Ishikawa (cell line): Measurements from ENCODE around the gene WIPF3.

Experiments used
- CEBPB ChIP-seq: IDR thresholded peaks from 2 replicates; pipeline ENCODE4 v1.6.1; 2012
- CREB1 ChIP-seq: IDR thresholded peaks from 2 replicates; pipeline ENCODE4 v1.6.1; 2012; ENCODE audit warnings: low read depth
- EGR1 ChIP-seq: IDR thresholded peaks from 2 replicates; pipeline ENCODE4 v1.6.1; 2012
- EP300 ChIP-seq: IDR thresholded peaks from 2 replicates; pipeline ENCODE4 v1.6.1; 2012; ENCODE audit warnings: borderline replicate concordance
- FOXM1 ChIP-seq: IDR thresholded peaks from 2 replicates; pipeline ENCODE4 v1.6.1; 2012; ENCODE audit warnings: low read depth, borderline replicate concordance
- NFIC ChIP-seq: IDR thresholded peaks from 2 replicates; pipeline ENCODE4 v1.6.1; 2012
- RAD21 ChIP-seq: IDR thresholded peaks from 2 replicates; pipeline ENCODE4 v1.6.1; 2012; ENCODE audit warnings: low read depth
- TAF1 ChIP-seq: IDR thresholded peaks from 2 replicates; pipeline ENCODE4 v1.6.1; 2012; ENCODE audit warnings: low read depth, mild to moderate bottlenecking
- TCF12 ChIP-seq: IDR thresholded peaks from 2 replicates; pipeline ENCODE4 v1.6.1; 2012; ENCODE audit warnings: low read depth
- TEAD4 ChIP-seq: IDR thresholded peaks from 2 replicates; pipeline ENCODE4 v1.6.1; 2012
- YY1 ChIP-seq: IDR thresholded peaks from 2 replicates; pipeline ENCODE4 v1.6.1; 2012; ENCODE audit warnings: low read depth
- ZBTB7A ChIP-seq: IDR thresholded peaks from 2 replicates; pipeline ENCODE4 v1.6.1; 2012; ENCODE audit warnings: low read depth
- TF ChIP-seq, protein P1 (sequence below): IDR thresholded peaks from 2 replicates; pipeline ENCODE4 v1.6.1; 2012
- TF ChIP-seq, protein P2 (sequence below): IDR thresholded peaks from 2 replicates; pipeline ENCODE4 v1.6.1; 2012
- TF ChIP-seq, protein P3 (sequence below): IDR thresholded peaks from 2 replicates; pipeline ENCODE4 v1.6.1; 2012; ENCODE audit warnings: low read depth, mild to moderate bottlenecking

The WIPF3 gene, protein sequence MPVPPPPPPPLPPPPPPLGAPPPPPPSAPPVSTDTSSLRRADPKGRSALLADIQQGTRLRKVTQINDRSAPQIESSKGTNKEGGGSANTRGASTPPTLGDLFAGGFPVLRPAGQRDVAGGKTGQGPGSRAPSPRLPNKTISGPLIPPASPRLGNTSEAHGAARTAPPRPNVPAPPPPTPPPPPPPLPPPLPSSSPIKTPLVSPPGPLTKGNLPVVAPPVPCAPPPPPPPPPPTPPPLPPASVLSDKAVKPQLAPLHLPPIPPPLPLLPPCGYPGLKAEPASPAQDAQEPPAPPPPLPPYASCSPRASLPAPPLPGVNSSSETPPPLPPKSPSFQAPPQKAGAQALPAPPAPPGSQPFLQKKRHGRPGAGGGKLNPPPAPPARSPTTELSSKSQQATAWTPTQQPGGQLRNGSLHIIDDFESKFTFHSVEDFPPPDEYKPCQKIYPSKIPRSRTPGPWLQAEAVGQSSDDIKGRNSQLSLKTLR

DNA sequence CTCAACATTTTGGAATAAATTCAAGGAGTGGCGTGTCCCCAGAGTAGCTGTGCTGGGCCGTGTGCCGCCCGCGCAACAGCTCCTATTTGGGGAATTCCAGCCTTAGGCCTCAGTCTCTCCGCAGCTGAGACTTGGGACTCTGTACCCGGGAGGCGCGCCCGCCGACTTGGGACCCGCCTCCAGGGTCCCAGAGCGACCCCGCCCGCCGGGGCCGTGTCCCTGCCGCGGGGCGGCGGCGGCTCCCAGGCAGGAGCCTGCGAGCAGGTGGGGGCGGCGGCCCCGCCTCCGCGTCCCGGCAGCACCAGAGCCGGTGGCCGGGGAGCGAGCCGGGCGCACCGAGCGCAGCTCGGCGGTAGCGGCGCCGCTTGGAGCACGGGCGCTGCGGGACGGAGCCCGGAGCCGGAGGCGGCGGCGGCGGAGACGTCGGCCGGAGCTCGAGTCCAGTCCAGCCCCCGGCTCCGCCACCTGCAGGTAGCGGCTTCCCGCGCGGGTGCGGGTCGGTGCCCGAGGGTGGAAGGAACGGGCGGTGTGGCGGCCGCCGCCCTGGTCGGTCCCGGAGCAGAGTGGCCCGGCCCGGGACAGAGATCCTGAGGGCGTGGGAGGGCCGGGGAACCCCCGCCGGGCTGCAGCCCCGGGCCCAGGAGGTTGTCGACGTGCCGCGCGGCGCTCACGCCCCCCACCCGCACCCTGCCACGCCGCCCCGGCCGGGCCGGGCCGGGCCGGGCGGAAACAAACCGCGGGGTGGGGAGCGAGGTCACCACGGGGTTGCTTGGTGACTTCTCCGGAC, at the start of gene WIPF3:
Gene WIPF3, plus strand, starts transcription at position 301 of the 787 bp plus-strand sequence. CDS start 28,217 bp downstream, outside the sequence.
- TF ChIP-seq ZBTB7A (peak; percentile 31; the same call in 1 of the 2 replicates), TAF1 (no peak)

DNA sequence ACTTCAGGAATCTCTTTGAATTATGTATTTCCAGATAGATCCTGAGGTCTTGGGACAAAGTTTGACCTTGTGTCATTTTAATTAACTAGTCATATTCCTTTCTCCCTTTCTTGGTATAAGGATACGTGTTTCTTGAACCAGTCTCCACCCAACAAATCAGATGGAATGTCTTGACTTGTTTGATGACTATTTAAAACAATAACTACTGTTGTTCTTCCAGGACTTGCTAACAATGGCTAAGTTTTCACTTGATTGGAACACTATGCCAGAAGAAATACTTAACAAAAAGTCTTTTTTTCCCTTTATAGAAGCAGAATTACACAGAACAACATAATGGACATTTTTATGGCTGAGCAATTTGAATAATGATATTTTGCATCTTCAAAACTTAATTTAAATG, 43.0 kb upstream of the WIPF3 start:
- TF ChIP-seq EGR1 (no peak), TCF12 (no peak), NFIC (no peak), CEBPB (no peak), ZBTB7A (no peak), EP300 (no peak), RAD21 (no peak), YY1 (no peak), CREB1 (no peak), FOXM1 (no peak), TEAD4 (no peak), TAF1 (no peak)
- TF ChIP-seq, protein P1, sequence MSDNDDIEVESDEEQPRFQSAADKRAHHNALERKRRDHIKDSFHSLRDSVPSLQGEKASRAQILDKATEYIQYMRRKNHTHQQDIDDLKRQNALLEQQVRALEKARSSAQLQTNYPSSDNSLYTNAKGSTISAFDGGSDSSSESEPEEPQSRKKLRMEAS, result no peak
- TF ChIP-seq, protein P2, sequence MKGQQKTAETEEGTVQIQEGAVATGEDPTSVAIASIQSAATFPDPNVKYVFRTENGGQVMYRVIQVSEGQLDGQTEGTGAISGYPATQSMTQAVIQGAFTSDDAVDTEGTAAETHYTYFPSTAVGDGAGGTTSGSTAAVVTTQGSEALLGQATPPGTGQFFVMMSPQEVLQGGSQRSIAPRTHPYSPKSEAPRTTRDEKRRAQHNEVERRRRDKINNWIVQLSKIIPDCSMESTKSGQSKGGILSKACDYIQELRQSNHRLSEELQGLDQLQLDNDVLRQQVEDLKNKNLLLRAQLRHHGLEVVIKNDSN, result no peak
- TF ChIP-seq, protein P3, sequence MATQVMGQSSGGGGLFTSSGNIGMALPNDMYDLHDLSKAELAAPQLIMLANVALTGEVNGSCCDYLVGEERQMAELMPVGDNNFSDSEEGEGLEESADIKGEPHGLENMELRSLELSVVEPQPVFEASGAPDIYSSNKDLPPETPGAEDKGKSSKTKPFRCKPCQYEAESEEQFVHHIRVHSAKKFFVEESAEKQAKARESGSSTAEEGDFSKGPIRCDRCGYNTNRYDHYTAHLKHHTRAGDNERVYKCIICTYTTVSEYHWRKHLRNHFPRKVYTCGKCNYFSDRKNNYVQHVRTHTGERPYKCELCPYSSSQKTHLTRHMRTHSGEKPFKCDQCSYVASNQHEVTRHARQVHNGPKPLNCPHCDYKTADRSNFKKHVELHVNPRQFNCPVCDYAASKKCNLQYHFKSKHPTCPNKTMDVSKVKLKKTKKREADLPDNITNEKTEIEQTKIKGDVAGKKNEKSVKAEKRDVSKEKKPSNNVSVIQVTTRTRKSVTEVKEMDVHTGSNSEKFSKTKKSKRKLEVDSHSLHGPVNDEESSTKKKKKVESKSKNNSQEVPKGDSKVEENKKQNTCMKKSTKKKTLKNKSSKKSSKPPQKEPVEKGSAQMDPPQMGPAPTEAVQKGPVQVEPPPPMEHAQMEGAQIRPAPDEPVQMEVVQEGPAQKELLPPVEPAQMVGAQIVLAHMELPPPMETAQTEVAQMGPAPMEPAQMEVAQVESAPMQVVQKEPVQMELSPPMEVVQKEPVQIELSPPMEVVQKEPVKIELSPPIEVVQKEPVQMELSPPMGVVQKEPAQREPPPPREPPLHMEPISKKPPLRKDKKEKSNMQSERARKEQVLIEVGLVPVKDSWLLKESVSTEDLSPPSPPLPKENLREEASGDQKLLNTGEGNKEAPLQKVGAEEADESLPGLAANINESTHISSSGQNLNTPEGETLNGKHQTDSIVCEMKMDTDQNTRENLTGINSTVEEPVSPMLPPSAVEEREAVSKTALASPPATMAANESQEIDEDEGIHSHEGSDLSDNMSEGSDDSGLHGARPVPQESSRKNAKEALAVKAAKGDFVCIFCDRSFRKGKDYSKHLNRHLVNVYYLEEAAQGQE, result no peak

DNA sequence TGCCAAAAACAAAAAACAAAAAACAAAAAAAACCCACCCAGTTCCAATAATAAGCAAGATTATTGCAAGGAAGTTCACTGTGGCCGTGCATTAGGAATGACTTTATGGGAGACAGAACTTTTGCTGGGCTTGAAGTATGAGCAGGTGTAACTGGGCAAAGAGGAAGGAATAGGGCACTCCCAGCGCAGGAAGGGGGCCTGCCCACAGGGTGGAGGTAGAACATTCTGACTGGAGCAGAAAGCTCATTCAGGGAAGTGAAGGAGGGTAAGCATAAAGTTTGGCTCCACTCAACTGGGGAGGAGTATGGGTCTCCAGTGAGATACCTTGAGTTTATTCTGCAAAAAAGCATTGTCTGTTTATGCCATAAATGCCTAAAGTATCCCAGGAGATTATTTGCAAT, 42.1 kb upstream of the WIPF3 start:
- TF ChIP-seq RAD21, result peak; percentile 62
- TF ChIP-seq, protein P1, result no peak

DNA sequence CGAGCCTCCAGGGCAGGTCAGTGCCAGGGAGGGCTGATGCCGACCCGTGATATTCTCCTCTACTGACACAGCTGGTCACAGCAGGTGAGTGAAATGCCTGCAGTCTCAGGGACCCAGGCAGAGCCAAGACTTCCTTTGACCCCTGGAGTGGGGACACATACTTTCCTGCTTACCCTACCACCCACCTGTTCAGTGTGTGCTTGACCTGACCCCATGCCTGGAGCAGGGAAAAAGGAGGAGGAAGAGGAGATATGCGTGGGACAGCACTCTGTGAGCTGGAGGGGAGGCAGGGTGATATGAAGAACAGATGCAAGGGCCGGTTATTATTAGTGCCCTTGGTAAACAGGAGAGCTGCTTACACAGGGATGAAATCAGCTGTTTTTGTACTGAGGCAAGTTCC, 40.8 kb upstream of the WIPF3 start:
- no peak for TF ChIP-seq NFIC
- TF ChIP-seq RAD21, result no peak
- TF ChIP-seq EGR1, result no peak
- TF ChIP-seq, protein P3, result no peak
- TF ChIP-seq, protein P2, result no peak
- no peak for TF ChIP-seq TEAD4
- TF ChIP-seq TCF12, result no peak
- no peak for TF ChIP-seq CREB1
- no peak for TF ChIP-seq EP300
- TF ChIP-seq, protein P1, result no peak
- no peak for TF ChIP-seq FOXM1

DNA sequence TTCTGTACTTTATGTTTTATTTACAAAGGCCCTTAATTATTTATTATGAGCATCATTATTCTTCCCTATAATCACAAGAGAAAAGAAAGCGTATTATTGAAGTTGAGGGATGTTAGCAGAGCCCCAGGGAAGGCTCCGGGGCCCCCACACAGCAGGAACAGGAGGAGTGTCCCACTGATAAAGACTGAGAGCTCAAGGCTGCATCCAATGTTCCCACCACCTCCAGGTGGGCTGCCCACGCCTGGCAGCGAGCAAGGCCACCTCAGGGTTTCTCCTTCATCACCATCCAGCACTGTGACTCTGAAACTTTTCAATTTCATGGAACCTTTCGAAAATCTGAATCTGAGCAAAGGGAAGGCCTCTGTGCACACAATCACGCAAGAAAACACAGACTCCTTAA, 35.9 kb upstream of the WIPF3 start:
- TF ChIP-seq RAD21 (no peak), TCF12 (no peak), TEAD4 (no peak), NFIC (no peak), EP300 (no peak), CEBPB (no peak), FOXM1 (no peak), YY1 (no peak)
